H1 (cell line): ENCODE results near the gene GCSAM. TPM values are rescaled to one million over a fixed set of nuclear protein-coding genes. Genes with fewer than 3 reads are reported as not detected.

Experiments used
- BACH1 ChIP-seq: IDR thresholded peaks from 2 replicates; pipeline ENCODE4 v1.6.1; 2012; ENCODE audit warnings: low read length, improper control_type of control experiment
- HDAC2 ChIP-seq, 2 experiments: fragments of 300-600 bp in 1 of 2; sonication (generic) in 1 of 2; IDR thresholded peaks; 2 replicates each; pipeline ENCODE4 v1.6.1; 2011 to 2012; ENCODE audit warnings: low read depth in 2 of 2, low read length in 2 of 2, mild to moderate bottlenecking in 2 of 2, moderate library complexity in 2 of 2, borderline replicate concordance in 1 of 2, inconsistent platforms in 1 of 2
- JUND ChIP-seq: IDR thresholded peaks from 2 replicates; pipeline ENCODE4 v1.6.1; 2011; ENCODE audit warnings: mild to moderate bottlenecking, improper control_type of control experiment, low read length
- KDM4A ChIP-seq: IDR thresholded peaks from one replicate; pipeline ENCODE4 v1.7.1; 2012; ENCODE audit warnings: low read depth, mild to moderate bottlenecking, moderate library complexity, low read length, inconsistent platforms; ENCODE audit not compliant: severe bottlenecking
- NANOG ChIP-seq: IDR thresholded peaks from 2 replicates; pipeline ENCODE4 v1.6.1; 2011; ENCODE audit warnings: low read length, low read depth, mild to moderate bottlenecking, inconsistent platforms; ENCODE audit not compliant: insufficient read depth, poor library complexity, severe bottlenecking
- NRF1 ChIP-seq: IDR thresholded peaks from 2 replicates; pipeline ENCODE4 v1.6.1; 2011; ENCODE audit warnings: mild to moderate bottlenecking, low read depth, low read length, improper control_type of control experiment
- TAF1 ChIP-seq: IDR thresholded peaks from 2 replicates; pipeline ENCODE4 v1.6.1; 2011; ENCODE audit warnings: mild to moderate bottlenecking, low read depth, low read length
- YY1 ChIP-seq: IDR thresholded peaks from 2 replicates; pipeline ENCODE4 v1.6.1; 2011; ENCODE audit warnings: low read depth, mild to moderate bottlenecking, low read length
- polyA plus RNA-seq, 7 experiments: library from polyadenylated mRNA; depleted of rRNA in 3 of 7; stranded (reverse) in 5 of 7; unstranded in 2 of 7; fragments of >200 nt in 5 of 7; fragments of 200-250 nt in 2 of 7; gene quantifications; 1 replicate in 5 of 7; 2 replicates in 1 of 7; 4 replicates in 1 of 7; pipeline versions ENCODE4 v1.2.1 to v1.2.3, GENCODE V29; 2011 to 2013; ENCODE audit warnings: missing spikeins in 2 of 7, mixed read lengths in 2 of 7
- total RNA-seq: library from RNA; stranded (reverse); fragmentation: NEBNext Ultra II Directional; extraction: Animal tissue kit (Norgen Biotek cat#: 25700); gene quantifications from 2 replicates; pipeline ENCODE4 v1.2.1, GENCODE V29; 2021
- TF ChIP-seq, protein P1 (sequence below): IDR thresholded peaks from 2 replicates; pipeline ENCODE4 v1.6.1; 2012; ENCODE audit warnings: low read length, inconsistent platforms

Gene GCSAM
- total and polyA plus RNA-seq, 2 of the 8 experiments (the other 6 are each of a cell fraction or from before 2014, with no cell fraction given), result not detected

DNA sequence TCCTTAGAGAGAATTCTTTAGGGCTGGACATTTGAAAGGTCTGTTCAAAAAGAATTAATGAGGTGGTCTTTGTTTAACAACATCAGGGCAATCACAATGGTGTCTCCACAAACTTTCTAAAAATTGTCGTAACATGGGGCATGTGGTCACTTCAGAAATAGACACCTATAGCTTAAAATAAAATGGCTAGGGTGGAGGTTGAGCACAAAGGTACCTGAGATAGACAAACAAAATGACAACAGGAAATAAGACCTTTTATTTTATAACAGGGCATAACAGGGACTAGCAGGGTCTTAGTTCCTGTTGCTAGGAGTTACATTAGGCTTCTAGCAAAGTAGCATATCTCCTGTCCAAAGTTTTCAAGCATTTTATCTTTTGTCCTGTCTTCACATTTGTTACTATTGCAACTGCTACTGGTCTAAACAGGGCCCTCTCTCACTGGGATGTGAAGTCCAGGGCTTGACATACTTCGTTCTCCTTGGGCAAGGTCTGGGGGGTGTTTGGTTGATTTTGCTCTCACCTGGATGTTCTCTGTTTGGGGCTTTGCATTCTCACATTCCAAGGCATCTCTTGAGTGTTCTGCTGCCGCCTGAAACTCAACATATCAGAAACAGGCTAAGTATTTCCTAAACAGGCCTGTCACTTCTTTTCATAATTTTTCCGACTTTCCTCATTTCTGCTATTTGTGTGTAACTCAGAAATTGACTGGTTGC lies 3.0 kb downstream of the GCSAM start (continued):
- TF ChIP-seq, protein P1, sequence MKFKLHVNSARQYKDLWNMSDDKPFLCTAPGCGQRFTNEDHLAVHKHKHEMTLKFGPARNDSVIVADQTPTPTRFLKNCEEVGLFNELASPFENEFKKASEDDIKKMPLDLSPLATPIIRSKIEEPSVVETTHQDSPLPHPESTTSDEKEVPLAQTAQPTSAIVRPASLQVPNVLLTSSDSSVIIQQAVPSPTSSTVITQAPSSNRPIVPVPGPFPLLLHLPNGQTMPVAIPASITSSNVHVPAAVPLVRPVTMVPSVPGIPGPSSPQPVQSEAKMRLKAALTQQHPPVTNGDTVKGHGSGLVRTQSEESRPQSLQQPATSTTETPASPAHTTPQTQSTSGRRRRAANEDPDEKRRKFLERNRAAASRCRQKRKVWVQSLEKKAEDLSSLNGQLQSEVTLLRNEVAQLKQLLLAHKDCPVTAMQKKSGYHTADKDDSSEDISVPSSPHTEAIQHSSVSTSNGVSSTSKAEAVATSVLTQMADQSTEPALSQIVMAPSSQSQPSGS, result no peak
- no peak for TF ChIP-seq YY1
- no peak for TF ChIP-seq JUND
- TF ChIP-seq NANOG, result no peak
- TF ChIP-seq NRF1, result no peak
- TF ChIP-seq HDAC2 (IDR thresholded peaks at IDR 0.05; ENCODE audit: borderline replicate concordance in 1 of 2, low read depth in 2 of 2, low read length in 2 of 2), result no peak
- TF ChIP-seq BACH1, result no peak
- TF ChIP-seq KDM4A, result no peak
- TF ChIP-seq TAF1, result no peak
